Testis (tissue), 2 donors: ENCODE measurements around the gene CACNA1D.

Source experiments
- CTCF ChIP-seq, 3 experiments: fragments of 450-650 bp in 2 of 3; fragments of 200-600 bp in 1 of 3; sonication (generic) in 1 of 3; IDR thresholded peaks; one replicate each; pipeline ENCODE4 v1.5.1; 2016 to 2019; ENCODE audit warnings: antibody characterized with exemption in 3 of 3, mild to moderate bottlenecking in 2 of 3, moderate library complexity in 1 of 3
- POLR2A ChIP-seq: fragments of 450-650 bp; IDR thresholded peaks from one replicate; pipeline ENCODE4 v1.6.1; 2017; ENCODE audit warnings: antibody characterized with exemption, mild to moderate bottlenecking, moderate library complexity

DNA sequence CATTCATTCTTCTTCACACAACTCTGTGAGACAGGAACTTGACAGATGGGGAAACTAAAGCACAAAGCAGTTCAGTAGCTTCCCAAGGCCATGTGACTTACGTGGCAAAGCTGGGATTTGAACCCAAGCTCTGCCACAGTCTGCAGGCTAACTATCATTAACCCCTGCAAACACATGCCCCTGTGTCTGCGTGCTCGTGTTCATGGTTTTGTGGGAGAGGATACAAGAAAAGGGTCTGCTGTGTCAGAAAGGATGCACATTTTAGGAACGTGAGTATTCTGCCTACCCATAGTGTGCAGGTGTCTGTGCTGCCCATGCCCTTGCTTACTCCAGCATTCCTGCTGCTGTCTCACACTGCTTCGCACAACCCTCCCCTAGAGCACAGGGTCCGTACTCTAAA is 214.8 kb downstream of the CACNA1D start:
- TF ChIP-seq CTCF (IDR thresholded peaks at IDR 0.05) (no peak), POLR2A (no peak)
